Muscle of back (tissue), 11 donors: ENCODE measurements around the gene OTOG. TPM values are rescaled to one million over a fixed set of nuclear protein-coding genes. Genes with fewer than 3 reads are reported as not detected.

Experiments
- DNase-seq, 3 donors: peaks; one replicate each; pipeline versions ENCODE4 v3.0.0 to v3.0.0-alpha.2; 2013
- polyA plus RNA-seq, 10 donors: library from polyadenylated mRNA; unstranded; fragments of 120-200 nt; gene quantifications; one replicate each; pipeline ENCODE4 v1.2.1, GENCODE V29; 2013; ENCODE audit not compliant: insufficient read length in 10 of 10

The OTOG gene
- polyA plus RNA-seq, 10 donors: 0.03 to 0.06 (median 0.03) TPM; not detected in 3

DNA sequence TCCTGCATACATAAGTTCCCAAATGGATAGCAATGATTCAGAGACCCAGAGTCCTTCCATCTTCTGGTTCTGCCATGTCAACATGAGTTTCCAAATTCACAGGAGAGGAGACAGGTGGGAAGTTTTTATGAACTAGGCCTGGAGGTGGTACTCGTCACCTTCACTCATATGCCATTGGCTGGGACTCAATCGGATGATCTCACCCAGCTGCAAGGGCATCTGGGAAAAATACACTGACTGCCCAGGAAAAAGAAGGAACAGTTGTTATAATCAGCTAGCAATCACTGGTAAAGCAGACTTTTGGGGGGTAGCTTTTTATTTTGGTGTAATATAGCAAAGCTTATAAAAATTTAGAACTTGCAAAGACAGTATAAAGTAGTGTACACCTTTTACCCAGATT is 83.9 kb downstream of the OTOG start:
- no peak for DNase-seq

DNA sequence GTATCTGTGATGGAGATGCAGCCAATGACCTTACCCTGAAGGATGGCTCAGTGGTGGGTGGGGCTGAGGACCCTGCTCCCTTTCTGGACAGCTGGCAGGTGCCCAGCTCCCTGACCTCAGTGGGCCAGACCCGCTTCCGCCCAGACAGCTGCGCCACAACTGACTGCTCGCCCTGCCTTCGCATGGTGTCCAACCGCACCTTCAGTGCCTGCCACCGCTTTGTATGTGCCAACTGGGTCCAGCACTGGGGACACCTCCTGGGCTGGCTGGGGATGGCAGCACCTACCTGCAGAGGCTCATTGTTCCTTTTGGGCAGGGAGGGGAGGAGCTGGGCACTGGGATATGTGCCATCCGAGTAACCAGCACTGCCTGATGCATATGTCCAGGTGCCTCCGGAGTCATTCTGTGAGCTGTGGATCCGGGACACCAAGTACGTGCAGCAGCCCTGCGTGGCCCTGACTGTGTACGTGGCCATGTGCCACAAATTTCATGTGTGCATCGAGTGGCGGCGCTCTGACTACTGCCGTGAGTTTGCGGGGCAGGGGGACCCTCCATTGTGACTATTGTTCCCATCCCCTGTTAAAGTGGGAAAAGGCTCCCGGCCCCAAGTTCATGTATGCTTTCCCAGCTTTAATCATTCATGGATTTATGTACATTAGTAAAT is 84.8 kb downstream of the OTOG start:
- DNase-seq: no peak

DNA sequence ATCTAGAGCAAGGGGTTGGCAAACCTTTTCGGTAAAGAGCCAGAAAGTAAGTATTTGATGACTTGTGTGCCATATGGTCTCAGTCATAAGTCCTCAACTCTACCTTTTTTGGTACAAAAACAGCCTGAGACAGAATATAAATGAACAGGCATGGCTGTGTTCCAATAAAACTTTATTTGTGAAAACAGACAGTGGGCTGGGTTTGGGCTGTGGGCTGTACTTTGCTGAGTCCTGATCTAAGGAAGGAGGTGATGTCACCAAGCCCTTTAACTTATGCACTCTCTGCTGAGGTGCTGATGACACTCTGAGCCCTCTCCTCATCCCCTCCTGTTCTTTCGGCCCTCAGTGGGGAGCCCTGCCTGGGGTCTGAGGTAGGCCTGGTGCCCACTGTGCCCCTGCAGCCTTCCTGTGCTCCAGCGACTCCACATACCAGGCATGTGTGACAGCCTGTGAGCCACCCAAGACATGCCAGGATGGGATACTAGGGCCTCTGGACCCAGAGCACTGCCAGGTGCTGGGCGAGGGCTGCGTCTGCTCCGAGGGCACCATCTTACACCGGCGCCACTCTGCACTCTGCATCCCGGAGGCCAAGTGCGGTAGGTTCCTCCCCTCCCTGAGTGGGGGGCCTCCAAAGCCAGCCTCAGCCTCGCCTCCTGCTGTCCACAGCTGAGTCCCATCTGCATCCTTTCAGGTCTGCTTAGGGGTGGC is 86.4 kb downstream of the OTOG start:
- no peak for DNase-seq

DNA sequence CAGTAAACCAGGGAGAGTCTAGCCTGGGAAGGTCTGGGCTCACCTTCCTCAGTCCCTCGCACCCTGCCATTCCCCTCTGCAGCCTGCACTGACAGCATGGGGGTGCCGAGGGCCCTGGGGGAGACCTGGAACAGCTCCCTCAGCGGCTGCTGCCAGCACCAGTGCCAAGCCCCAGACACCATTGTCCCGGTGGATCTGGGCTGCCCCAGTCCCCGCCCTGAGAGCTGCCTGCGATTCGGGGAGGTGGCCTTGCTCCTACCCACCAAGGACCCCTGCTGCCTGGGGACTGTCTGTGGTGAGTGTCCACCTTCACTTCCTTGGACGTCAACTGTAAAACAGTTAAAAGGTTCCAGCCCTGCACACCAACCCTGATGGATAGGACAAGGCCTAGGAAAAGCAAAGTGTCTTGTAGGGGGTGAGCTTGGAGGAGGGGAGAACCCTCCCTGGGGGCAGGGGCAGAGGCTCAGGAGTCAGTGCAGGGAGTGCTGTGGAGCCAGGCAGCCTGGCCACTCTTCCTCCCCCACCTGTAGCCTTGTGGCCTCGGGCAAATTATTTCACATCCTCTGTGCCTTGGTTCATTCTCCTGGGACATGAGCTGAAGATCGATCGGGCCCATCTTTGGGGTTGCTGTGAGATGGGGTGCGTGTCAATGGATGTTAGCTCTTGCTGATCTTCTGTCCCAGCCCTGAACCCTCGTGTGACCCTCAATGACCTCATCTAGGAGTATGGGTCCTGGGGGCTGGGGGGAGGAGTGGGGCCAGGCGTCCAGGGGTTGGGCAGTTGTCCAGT is 87.1 kb downstream of the OTOG start:
- no peak for DNase-seq

DNA sequence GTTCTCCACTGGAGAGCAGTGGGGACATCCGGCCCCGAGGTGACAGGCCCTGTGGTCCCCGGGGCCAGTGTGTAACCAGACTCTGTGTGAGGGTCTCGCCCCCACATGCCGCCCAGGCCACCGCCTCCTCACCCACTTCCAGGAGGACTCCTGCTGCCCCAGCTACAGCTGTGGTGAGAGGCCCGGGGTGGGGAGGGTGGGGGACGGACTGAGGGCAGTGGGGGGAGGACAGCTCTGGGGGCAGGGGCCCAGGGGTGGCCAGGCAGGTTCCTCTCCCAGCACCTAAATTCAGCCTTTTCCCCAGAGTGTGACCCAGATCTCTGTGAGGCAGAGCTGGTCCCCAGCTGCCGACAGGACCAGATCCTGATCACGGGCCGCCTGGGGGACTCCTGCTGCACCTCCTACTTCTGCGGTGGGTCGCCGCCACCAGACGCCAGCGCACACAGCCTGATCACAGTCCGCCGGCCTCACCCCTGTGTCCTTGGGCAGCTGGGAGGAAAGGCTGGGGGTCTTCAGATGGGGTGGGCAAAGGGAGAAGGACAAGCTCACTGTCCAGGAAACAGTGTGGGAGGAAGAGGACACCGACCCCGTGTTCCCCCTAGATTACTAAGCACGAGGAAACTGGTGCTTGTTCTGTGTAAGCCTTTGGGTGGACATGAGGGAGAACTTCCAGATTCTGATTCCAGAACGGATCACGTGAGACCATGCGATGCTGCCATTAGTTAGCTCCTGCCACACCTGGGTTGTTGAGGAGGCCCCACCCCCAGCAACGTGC is 87.9 kb downstream of the OTOG start:
- no peak for DNase-seq

DNA sequence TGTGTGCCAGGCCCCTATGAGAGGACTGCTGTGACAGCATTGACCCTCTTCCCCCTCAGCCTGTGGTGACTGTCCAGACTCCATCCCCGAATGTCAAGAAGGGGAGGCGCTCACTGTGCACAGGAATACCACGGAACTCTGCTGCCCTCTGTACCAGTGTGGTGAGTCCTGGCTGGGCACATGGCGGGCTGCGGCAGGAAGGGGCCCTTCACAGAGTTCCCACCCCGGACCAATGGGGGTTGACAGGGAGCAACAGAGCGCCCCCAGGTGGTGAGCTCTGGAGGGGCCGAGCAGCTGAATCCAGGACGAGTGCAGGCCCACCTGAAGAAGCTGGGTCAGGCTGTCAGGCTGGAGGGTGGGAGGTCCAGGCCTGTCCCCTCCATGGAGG is 88.5 kb downstream of the OTOG start:
- no peak for DNase-seq

DNA sequence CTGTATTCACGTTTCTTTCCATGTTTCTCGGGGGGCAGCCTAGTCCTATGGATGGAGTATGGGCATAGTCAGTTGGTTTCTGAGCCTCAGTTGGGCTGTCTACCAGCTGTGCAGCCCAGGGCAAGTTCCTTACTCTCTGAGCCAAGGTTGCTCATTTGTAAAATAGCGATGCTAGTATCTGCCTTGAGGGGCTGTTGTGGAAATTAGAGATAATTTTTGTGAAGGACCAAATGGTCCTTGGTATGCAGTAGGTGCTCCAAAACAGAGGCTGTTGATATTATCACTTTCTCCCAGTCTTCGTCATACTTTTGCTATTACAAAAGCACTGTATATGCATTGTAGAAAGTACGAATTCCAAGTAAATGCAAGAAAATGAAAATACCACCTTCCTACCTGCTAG is 89.7 kb downstream of the OTOG start:
- DNase-seq: no peak

DNA sequence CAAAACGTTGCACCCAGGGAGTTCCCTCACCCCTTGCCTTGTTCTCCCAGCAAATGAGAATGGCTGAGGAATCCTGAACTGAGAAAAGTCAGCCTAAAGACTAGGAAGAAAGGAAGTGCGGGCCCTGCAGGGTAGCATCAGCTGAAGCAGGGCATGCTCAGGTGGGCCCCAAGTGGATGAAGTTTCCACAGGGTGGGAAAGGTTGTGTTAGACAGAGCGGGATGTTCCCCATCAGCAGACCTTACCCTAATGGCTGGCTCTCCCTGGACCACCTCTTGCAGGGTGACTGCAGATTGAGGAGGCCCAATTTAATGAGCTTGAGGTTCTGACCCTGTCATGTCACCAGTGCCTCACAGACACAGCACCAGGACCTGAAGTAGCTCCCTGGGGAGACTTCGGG is 90.8 kb downstream of the OTOG start:
- no peak for DNase-seq

DNA sequence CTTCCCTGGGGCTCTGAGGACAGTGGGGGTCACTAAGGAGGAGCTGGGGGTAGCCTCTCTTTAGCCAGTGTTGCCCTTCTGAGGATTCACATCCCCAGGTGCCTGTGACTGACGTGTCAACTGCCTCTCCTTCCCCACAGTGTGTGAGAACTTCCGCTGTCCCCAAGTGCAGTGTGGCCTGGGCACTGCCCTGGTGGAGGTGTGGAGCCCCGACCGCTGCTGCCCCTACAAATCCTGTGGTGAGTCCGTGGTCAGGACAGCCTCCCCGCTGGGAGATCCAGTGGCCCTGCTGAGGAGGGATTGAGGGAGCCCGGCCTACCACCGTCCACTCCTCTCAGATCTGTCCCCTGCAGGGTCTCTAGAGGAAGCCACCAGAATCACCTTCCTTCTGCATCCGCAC is 91.3 kb downstream of the OTOG start:
- DNase-seq: no peak

DNA sequence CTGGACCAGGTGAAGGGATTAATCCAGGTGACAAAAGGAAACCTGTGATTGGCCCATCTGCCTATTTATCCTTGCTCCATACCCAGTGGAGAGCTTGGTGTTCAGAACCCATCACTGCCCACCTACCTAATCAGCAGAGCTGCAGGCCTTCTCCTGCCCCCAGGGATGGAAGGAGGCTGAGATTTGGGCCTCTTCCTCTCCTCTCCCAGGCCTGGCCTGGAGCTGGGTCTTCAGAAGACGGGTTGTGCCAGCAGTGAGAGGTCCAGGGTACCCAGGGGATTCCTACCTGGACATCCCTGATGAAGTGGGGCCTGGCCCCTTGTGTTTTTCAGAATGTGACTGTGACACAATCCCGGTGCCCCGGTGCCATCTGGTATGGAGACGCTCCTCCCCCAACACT is 92.0 kb downstream of the OTOG start:
- no peak for DNase-seq

DNA sequence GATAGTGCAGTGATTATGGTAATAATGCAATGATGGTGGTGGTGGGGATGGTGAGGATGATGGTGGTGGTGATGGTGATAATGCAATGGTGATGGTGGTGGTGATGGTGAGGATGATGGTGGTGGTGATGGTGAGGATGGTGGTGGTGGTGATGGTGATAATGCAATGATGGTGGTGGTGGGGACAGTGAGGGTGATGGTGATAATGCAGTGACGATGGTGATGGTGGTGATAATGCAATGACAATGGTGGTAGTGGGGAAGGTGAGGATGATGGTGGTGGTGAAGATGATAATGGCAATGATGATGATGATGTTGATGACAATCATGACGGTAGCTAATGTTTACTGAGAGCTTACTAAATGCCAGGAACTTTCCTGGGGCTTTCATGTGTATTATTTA is 92.7 kb downstream of the OTOG start:
- DNase-seq: no peak

DNA sequence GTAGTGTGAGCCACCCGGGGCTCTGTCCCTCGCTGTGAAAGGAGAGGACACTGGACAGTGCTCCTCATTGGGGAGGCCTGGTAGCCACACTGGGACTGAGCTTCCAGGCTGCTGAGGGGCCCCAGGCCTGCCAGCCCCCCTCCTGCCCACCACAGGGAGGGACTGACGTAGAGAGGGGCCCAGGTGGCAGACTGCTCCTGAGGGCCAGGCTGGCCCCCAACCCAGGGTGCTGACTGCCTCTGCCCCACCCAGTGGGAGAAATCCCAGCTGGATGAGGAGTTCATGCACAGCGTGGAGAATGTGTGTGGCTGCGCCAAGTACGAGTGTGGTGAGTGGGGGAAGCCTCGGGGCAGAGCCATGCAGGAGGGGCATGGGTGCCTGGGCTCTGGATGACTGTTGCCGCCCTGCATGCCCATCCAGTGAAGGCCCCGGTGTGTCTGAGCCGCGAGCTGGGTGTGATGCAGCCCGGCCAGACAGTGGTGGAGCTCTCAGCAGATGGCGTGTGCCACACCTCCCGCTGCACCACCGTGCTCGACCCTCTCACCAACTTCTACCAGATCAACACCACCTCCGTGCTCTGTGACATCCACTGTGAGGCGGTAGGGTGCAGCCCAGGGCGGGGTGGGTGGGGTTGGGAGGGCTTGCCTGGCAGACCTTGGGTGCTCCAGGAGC is 93.6 kb downstream of the OTOG start:
- no peak for DNase-seq

DNA sequence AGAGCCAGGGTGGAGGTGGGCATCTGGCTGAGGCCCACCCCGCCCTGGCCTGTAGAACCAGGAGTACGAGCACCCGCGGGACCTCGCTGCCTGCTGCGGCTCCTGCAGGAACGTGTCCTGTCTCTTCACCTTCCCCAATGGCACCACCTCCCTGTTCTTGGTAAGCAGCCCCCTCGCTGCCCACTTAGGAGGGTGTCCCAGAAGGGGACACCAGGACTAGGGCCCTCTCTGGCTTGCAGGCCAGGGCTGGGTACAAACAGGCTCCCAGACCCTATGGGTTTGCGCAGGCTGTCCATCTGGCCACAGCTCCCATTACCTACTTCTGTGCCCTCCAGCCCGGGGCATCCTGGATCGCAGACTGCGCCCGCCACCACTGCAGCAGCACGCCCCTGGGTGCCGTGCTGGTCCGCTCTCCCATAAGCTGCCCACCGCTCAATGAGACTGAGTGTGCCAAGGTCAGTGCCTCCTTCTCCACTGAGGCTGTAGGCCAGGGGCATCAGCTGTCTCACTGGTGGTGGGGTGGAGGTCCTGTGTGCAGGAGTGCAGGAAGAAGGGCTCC is 94.8 kb downstream of the OTOG start:
- no peak for DNase-seq

DNA sequence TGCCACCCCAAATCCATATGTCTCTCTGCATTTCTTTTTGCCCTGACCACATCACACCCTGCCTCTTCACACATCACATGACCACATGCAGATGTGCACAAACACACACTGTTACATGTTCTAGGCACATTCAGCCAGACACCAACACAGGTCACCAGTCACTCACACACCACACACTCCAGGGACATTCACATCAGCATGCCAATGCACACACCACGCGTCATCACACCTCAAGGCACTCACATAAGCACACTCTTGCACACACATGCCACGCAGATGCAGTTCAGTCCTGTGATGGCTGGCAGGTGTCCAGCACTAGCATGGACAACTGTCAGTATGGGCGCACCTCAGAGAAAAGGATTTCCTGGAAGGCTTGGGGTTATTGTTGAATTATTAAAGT is 95.3 kb downstream of the OTOG start:
- no peak for DNase-seq

DNA sequence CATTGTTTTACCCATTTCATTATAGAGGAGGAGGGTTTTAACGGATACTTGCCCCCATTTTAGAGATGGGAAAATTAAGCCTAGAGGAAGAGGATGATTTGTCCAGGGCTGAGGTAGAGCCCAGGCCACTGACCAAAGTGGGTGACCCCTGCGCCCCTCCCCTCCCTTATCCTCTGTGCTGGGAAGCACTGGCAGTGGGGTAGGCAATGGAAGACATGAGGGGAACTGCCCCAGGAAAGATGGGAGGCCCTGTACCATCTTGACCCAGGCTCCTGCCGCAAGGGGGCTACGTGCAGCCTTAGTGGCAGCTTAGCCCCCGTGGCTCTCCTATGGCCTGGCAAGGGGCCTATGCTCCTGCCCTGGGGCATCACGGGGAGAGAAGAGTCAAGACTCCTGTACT is 95.9 kb downstream of the OTOG start:
- DNase-seq: no peak

DNA sequence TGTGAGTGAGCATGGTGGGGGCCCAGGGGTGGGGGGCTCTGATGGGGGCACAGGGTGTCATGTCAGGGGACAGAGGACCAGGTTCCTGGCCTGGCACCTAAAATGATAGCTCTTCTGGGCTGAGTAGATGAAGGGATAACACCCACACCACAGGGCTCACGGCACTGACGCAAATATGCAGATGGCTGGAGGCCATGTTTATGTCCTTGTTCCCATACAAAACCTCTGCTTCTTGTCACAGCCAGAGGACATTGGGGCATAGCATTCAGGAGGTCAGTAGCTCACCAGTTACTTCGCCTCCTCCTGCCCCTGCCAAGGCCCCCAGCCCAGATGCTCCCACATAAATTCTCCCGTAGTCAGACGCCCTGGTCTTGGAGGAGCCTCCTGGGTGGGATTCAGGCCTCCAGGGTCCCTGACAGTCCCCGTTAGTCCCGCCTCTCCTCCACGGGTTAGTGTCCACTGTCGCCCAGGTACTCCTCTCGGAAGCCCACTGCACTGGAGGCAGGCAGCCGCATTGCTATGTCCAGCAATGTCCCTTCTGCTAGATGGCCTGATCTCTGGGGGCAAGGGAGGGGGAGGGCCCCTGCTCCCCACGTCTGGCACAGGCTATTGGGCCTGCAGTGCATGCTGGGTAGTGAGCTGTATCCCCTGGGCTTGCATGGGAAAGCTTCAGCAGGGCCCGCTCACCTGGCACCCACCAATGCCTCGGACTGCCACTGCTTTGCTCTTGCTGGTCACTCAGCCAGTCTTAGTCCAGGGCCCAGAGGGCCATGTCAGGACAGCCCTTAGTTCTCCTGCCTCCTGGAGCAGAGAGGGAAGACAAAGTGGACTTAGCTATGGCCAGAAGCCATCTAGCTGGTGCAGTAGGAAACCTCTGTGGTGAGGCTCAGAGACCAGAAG is 96.7 kb downstream of the OTOG start:
- DNase-seq: no peak

DNA sequence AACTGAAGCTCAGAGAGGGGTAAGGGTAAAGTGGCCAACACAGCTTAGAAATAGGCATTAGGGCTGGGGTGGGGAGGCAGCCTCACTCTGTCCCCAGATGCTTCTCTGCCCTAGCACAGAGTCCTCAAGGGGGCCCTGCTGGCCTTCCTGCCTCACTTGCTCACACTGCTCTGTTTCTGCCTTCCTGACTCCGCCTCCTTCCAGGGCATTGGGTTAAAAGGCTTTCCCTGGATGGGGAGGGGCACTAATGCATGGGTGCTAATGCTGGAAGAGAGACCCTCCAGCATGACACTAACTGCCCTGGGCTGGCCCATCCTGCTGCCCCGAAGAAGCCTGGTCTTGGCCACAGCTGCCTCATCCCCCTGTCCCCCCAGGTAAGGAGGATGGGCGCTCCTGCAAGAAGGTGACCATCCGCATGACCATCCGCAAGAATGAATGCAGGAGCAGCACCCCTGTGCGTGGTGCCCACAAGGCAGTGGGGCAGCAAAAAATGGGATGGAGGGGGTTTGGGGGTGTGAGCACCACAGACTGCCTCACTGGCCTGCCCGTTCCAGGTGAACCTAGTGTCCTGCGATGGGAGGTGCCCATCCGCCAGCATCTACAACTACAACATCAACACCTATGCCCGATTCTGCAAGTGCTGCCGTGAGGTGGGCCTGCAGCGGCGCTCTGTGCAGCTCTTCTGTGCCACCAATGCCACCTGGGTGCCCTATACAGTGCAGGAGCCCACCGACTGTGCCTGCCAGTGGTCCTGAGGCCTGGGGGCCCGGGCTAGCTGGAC is 98.3 kb downstream of the OTOG start:
- no peak for DNase-seq

DNA sequence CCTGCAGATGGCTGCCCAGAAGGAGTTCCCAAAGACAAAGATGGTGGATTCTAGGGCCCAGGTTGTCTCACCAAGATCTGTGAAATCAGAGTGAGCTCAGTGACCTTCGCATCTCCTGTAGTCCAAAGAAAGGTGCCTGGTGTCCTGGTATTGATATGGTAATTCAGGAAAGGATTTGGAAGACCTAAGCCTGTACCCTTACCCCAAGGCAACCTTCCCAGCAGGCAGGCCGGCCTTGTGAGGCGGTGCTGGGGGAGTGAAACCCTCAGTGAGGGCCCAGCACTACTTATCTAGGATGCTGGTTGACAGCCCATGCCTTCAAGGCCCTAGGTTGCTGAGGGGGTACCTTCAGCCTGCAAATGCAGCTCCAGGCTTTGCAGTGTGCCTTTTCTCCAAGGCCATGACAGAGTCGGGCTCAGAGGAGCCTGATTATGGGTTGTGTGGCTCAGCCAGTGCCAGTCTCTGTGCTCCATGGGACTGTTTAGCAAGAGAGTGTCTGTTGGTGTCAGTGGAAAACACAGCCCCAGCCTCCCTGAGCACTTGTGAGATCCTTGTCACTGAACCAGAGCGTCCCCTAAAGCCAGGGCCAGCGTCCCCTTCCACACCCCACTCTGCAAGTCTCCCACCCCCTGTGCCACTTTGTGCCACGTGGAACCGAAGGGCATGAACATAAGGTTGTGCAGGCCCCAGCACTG is 99.5 kb downstream of the OTOG start:
- no peak for DNase-seq

DNA sequence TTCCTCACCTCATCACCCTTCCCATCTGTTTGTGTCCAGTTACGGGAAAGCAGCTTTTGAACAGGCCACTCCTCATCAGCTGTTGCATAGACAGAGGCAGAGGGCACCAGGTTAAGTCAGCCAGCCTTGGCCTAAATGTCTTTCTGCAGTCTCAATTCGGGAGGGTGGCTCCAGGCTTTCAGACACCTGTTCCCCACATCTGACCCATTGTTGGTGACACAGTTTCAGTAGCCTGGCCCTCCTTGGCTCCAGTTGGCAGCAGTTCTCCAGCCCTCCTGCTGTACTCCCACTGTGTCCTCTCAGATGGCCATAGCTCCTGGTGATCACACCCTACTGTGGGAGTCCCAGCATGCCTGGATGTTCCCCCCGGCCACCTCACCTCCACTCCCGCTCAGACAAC is 101.5 kb downstream of the OTOG start:
- peak; percentile 29 to 70 (median 51) for DNase-seq
